T-cell (primary cell): Measurements from ENCODE around the gene USP5. TPM values are rescaled to one million over a fixed set of nuclear protein-coding genes. Genes with fewer than 3 reads are reported as not detected.
A peak's percentile ranks its signal among the peaks of the same experiment; 100 is the strongest.

ENCODE experiments used
- ATAC-seq, 4 experiments: fragments of 200-7000 bp in 3 of 4; fragments of 150-1000 bp in 1 of 4; cut with Tn5 transposase; replicated peaks in 1 of 4; 1 replicate in 3 of 4; 2 replicates in 1 of 4; pipeline ENCODE4 v1.10.0; 2021; ENCODE audit warnings: moderate library complexity in 3 of 4, mild to moderate bottlenecking in 2 of 4, moderate number of reproducible peaks in 1 of 4
- CTCF ChIA-PET, 2 donors: fragments of 300-600 bp; sonication (Branson Sonifier 250); formaldehyde crosslinking; loops; one replicate each; lab custom pipeline; 2022; ENCODE audit warnings: antibody characterized with exemption in 2 of 2; lab: Charles Lee
- POLR2A ChIA-PET, 2 donors: fragments of 300-600 bp; sonication (Branson Sonifier 250); formaldehyde crosslinking; loops; one replicate each; lab custom pipeline; 2022; ENCODE audit warnings: antibody characterized with exemption in 2 of 2; lab: Charles Lee
- DNase-seq, 35 experiments: peaks; one replicate each; pipeline versions ENCODE4 v3.0.0 to v3.0.0-alpha.2; 2013 to 2023
- H3K27ac ChIP-seq: one replicate; pipeline ENCODE4 v1.5.1; 2013; ENCODE audit warnings: low read length
- H3K27me3 ChIP-seq, 2 experiments: replicated peaks in 1 of 2; 1 replicate in 1 of 2; 2 replicates in 1 of 2; pipeline versions ENCODE4 v1.6.1 to v1.7.0; 2013; ENCODE audit warnings: low read length in 1 of 2, mixed read lengths in 1 of 2; ENCODE audit not compliant: control insufficient read depth in 2 of 2, insufficient read depth in 2 of 2; ENCODE audit errors: extremely low read depth in 1 of 2
- H3K36me3 ChIP-seq, 2 donors: 1 replicate in 1 of 2; 2 replicates in 1 of 2; pipeline versions ENCODE4 v1.6.1 to v1.7.0; 2013; ENCODE audit warnings: low read length in 1 of 2; ENCODE audit not compliant: control insufficient read depth in 2 of 2, insufficient read depth in 1 of 2; ENCODE audit errors: extremely low read depth in 1 of 2
- H3K4me1 ChIP-seq, 2 experiments: 1 replicate in 1 of 2; 2 replicates in 1 of 2; pipeline versions ENCODE4 v1.6.1 to v1.7.0; 2013; ENCODE audit warnings: low read length in 2 of 2, mixed read lengths in 1 of 2; ENCODE audit not compliant: insufficient read depth in 2 of 2, control insufficient read depth in 1 of 2; ENCODE audit errors: extremely low read depth in 1 of 2
- H3K4me3 ChIP-seq, 2 donors: 1 replicate in 1 of 2; 2 replicates in 1 of 2; pipeline versions ENCODE4 v1.5.1 to v1.7.0; 2013; ENCODE audit warnings: mild to moderate bottlenecking in 2 of 2, low read length in 1 of 2, moderate library complexity in 1 of 2; ENCODE audit not compliant: control insufficient read depth in 1 of 2; ENCODE audit errors: extremely low read depth in 1 of 2
- H3K9me3 ChIP-seq: 2 replicates; pipeline ENCODE4 v1.7.0; 2013
- H3K27ac Mint-ChIP-seq, 2 donors: one replicate each; pipeline ENCODE4 v1.8.0; 2020 to 2021; ENCODE audit warnings: mild to moderate bottlenecking in 2 of 2, mixed read lengths in 2 of 2
- H3K27me3 Mint-ChIP-seq, 2 donors: one replicate each; pipeline ENCODE4 v1.8.0; 2021 to 2022; ENCODE audit warnings: mixed read lengths in 2 of 2
- H3K36me3 Mint-ChIP-seq: one replicate; pipeline ENCODE4 v1.8.0; 2021; ENCODE audit warnings: mixed read lengths
- H3K4me1 Mint-ChIP-seq, 3 donors: one replicate each; pipeline ENCODE4 v1.8.0; 2020 to 2022; ENCODE audit warnings: mixed read lengths in 3 of 3, mild to moderate bottlenecking in 1 of 3
- H3K4me3 Mint-ChIP-seq, 3 donors: one replicate each; pipeline ENCODE4 v1.8.0; 2020 to 2022; ENCODE audit warnings: mild to moderate bottlenecking in 3 of 3, mixed read lengths in 3 of 3, moderate library complexity in 3 of 3
- H3K9me3 Mint-ChIP-seq, 3 donors: one replicate each; pipeline ENCODE4 v1.8.0; 2020 to 2022; ENCODE audit warnings: mixed read lengths in 3 of 3
- WGBS: methylation state at CpG from one replicate; pipeline ENCODE4 v1.1.5; 2013; ENCODE audit warnings: missing lambda C conversion rate; ENCODE audit not compliant: insufficient coverage; 5-methylcytosine and 5-hydroxymethylcytosine counted together
- total RNA-seq, 35 experiments: library from RNA in 6 of 35; stranded (reverse) in 6 of 35; fragments of 120-200 nt in 1 of 35; gene quantifications; one replicate each; pipeline versions ENCODE4 v1.2.1 to v1.2.4 and lab custom pipeline; 2013 to 2026

Gene USP5, protein sequence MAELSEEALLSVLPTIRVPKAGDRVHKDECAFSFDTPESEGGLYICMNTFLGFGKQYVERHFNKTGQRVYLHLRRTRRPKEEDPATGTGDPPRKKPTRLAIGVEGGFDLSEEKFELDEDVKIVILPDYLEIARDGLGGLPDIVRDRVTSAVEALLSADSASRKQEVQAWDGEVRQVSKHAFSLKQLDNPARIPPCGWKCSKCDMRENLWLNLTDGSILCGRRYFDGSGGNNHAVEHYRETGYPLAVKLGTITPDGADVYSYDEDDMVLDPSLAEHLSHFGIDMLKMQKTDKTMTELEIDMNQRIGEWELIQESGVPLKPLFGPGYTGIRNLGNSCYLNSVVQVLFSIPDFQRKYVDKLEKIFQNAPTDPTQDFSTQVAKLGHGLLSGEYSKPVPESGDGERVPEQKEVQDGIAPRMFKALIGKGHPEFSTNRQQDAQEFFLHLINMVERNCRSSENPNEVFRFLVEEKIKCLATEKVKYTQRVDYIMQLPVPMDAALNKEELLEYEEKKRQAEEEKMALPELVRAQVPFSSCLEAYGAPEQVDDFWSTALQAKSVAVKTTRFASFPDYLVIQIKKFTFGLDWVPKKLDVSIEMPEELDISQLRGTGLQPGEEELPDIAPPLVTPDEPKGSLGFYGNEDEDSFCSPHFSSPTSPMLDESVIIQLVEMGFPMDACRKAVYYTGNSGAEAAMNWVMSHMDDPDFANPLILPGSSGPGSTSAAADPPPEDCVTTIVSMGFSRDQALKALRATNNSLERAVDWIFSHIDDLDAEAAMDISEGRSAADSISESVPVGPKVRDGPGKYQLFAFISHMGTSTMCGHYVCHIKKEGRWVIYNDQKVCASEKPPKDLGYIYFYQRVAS
- 10 to 100 TPM; 64.2 to 95.8 (median 85.8) TPM for total RNA-seq
- 49.6 TPM for total RNA-seq (2013)
- total RNA-seq (lab: John Stamatoyannopoulos, UW) = 32.6 to 219 (median 76.5) reads per million in 29 experiments

DNA sequence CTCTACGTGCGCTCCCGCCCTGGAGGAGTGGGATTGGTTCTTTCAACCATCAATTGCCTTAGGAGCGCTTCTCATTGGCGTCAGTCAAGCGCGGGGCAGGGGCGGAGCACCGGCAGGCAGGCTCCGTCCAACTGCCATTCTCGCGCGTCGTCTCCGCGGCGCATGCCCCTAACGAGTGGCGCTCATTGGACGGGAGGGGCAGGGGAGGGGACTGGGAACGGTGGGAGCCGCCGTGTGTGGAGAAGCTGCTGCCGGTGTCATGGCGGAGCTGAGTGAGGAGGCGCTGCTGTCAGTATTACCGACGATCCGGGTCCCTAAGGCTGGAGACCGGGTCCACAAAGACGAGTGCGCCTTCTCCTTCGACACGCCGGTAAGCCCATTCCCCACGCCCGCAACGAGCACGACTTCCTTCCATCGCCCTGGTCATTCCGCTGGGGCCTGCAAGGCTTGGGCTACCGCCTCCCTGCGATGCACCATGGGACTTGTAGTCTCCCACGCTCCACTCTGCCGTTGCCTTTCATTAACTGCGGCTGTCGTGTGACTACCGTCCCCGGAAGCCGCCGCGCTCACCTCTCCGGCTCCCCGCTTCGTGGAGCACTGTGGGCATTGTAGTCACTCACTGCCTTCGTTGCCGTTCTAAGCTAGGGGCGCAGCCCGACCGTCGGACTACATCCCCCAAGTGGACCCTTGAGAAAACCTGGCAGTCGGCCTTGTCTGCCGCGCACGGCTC, at the start of gene USP5:
Gene USP5 (plus strand): TSS at position 230 of the 730 bp plus-strand sequence. CDS start 30 bp downstream, at position 260.
- under 1% methylated on average over 60 of the region's 65 CpGs for WGBS

DNA sequence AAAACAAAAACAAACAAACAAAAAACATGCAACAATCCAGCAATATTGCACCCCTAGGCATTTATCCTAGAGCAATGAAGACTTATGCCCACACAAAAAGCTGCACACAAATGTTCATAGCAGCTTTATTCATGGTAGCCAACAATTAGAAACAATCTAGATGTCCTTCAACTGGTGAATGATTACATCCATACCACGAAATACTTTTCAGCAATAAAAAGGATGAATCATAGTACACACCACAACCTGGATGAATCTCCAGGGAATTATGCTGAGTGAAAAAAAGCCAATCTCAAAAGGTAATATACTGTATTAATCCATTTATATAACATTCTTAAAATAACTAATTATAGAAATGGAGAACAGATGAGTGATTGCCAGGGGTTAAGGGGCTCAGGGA, 44.8 kb upstream of the USP5 start:
- H3K4me3 Mint-ChIP-seq = no peak overlapping the region
- ATAC-seq = no peak
- no peaks in the 10 kb centered on the region for H3K9me3 ChIP-seq
- ChIA-PET POLR2A (no interaction called here), CTCF (no interaction called here)
- H3K36me3 ChIP-seq = peaks cover 6 to 17% of the 10 kb centered on the region in 2 donors
- peaks cover 9% of the 10 kb centered on the region for H3K36me3 Mint-ChIP-seq
- no peak overlapping the region for H3K27ac Mint-ChIP-seq
- no peak overlapping the region for H3K4me3 ChIP-seq
- no peak for DNase-seq
- H3K27me3 ChIP-seq = no peaks in the 10 kb centered on the region
- H3K27me3 Mint-ChIP-seq = no peaks in the 10 kb centered on the region
- WGBS = no CpG with 5 or more reads among the region's 1 CpG
- H3K9me3 Mint-ChIP-seq = no peaks in the 10 kb centered on the region
- no peaks in the 10 kb centered on the region for H3K4me1 ChIP-seq
- H3K4me1 Mint-ChIP-seq = peaks cover 14 to 21% (median 16%) of the 10 kb centered on the region in 3 donors
- H3K27ac ChIP-seq = no peak overlapping the region

More for the DNA sequence above, at the start of gene USP5:
- Histone ChIP-seq H3K4me3 (peak within 1 kb of the TSS; percentile 69 to 97), H3K27me3 (no peaks in the 10 kb centered on the region), H3K9me3 (no peaks in the 10 kb centered on the region), H3K4me1 (peaks cover 20 to 34% of the 10 kb centered on the region in 2 experiments), H3K36me3 (peaks cover 7 to 23% of the 10 kb centered on the region in 2 donors), H3K27ac (peak within 1 kb of the TSS; percentile 94)
- Mint-ChIP-seq H3K4me1 (peaks cover 22 to 38% (median 33%) of the 10 kb centered on the region in 3 donors), H3K9me3 (no peaks in the 10 kb centered on the region), H3K4me3 (peak within 1 kb of the TSS; percentile 79 to 98 (median 94)), H3K27ac (peak within 1 kb of the TSS; percentile 98 to 99), H3K36me3 (peaks cover 9% of the 10 kb centered on the region), H3K27me3 (no peaks in the 10 kb centered on the region)
- POLR2A ChIA-PET = interaction anchor here (0.5 to 3.1 kb wide), 12 partner anchors 15 to 380 kb away, joined by 3 to 19 read pairs (median 4); partner anchors contain the start of genes C12orf57 (in 1 of the 2), ENO2 (in 1 of the 2), LPCAT3 (in 1 of the 2) and LRRC23 (in 1 of the 2)
- DNase-seq (peak; percentile 92 to 100 (median 99)), ATAC-seq (peak; percentile 78 to 81 (median 79))
- CTCF ChIA-PET = interaction anchor here (0.5 to 3.9 kb wide), 31 partner anchors 13 to 1374 kb away, joined by 3 to 58 read pairs (median 4); partner anchors contain the start of genes C12orf57 (in 1 of the 2), COPS7A (in 1 of the 2), LPCAT3 (in 1 of the 2) and MLF2 (in 1 of the 2)

DNA sequence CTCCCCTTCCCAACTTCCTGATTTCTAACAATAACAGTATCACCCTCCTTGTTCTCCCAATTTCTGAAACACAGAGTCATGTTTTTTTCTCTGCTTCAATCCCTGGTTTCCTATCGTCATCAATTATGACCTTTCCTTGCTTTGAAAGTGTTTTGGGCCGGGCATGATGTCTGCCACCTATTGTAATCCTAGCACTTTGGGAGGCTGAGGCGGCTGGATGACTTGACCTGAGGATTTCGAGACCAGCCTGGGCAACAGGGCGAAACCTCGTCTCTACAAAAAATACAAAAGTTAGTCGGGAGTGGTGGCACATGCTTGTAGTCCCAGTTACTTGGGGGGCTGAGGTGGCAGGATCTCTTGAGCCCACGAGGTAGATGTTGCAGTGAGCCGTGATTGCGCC, 42.9 kb upstream of the USP5 start:
- ATAC-seq (no peak), DNase-seq (no peak)
- no peak overlapping the region for H3K4me3 ChIP-seq
- Mint-ChIP-seq H3K4me1 (peaks cover 14 to 21% (median 16%) of the 10 kb centered on the region in 3 donors), H3K27ac (no peak overlapping the region), H3K36me3 (peaks cover 12% of the 10 kb centered on the region), H3K4me3 (no peak overlapping the region), H3K9me3 (no peaks in the 10 kb centered on the region), H3K27me3 (no peaks in the 10 kb centered on the region)
- peaks cover 6 to 9% of the 10 kb centered on the region in 2 donors for H3K36me3 ChIP-seq
- H3K4me1 ChIP-seq = no peaks in the 10 kb centered on the region
- ChIA-PET CTCF (interaction anchor here (0.7 to 1.2 kb wide), 6 partner anchors 12 to 64 kb away, joined by 3 to 5 read pairs (median 3); partner anchors contain the start of gene SPSB2 (in 1 of the 2)), POLR2A (interaction anchor here in 1 of 2 donors (0.5 kb wide), 1 partner anchor 10 kb away, joined by 6 read pairs; no protein-coding TSS in a partner anchor)
- H3K27me3 ChIP-seq = no peaks in the 10 kb centered on the region
- no peaks in the 10 kb centered on the region for H3K9me3 ChIP-seq
- H3K27ac ChIP-seq = no peak overlapping the region
- WGBS = 93% methylated on average over 9 of the region's 10 CpGs

DNA sequence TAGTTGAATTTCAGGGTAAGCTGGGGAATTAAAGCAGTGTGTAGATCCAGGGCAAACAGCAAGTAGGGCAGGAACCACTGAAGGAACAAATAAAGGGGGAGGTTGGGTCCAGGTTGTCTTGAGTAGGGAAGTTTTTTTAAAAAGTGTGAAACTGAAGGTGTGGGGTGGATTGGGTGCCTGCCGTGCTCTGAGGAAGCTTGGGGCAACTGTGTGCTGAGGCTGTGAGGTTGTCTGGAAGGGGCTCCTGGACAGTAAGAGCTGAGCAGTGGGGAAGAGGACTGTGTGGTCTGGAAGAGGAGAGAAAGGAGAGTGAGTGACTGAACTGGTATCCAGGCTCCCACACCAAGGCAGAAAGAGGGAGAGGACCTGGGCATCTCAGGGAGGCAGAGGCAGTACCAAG, 41.2 kb upstream of the USP5 start:
- Histone ChIP-seq H3K36me3 (peaks cover 16 to 25% of the 10 kb centered on the region in 2 donors), H3K9me3 (no peaks in the 10 kb centered on the region), H3K4me1 (no peaks in the 10 kb centered on the region), H3K4me3 (no peak overlapping the region), H3K27me3 (no peaks in the 10 kb centered on the region), H3K27ac (no peak overlapping the region)
- WGBS = 70% methylated on average over 1 of the region's 1 CpG
- POLR2A ChIA-PET = no interaction called here
- ATAC-seq = no peak
- CTCF ChIA-PET = interaction anchor here (0.6 to 0.8 kb wide), 6 partner anchors 12 to 369 kb away, joined by 3 to 8 read pairs (median 4); no protein-coding TSS in a partner anchor
- Mint-ChIP-seq H3K36me3 (peaks cover 9% of the 10 kb centered on the region), H3K4me3 (no peak overlapping the region), H3K27ac (peak overlapping the region; percentile 30 to 84), H3K9me3 (no peaks in the 10 kb centered on the region), H3K4me1 (peaks cover 12 to 18% (median 16%) of the 10 kb centered on the region in 3 donors), H3K27me3 (no peaks in the 10 kb centered on the region)
- DNase-seq = no peak

DNA sequence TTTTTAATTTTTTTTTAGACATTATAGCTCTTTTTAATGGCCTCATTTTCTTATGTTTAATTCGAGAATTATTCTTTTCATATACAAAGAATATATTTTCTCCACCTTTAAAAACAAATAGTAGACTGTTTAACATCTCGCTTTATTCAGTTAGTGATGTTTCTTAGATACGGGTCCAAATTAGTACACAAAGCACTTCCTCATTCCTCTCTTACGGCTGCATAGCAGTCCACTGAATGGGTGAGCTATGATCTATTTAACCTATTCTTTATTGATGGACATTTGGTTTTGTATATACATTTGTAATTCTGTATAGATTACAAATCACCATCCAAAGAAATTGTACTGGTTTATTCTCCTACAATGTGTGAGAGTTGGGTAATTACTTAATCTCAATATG, 38.6 kb upstream of the USP5 start:
- no peak overlapping the region for H3K4me3 ChIP-seq
- H3K4me3 Mint-ChIP-seq = no peak overlapping the region
- no peaks in the 10 kb centered on the region for H3K4me1 ChIP-seq
- H3K9me3 Mint-ChIP-seq = no peaks in the 10 kb centered on the region
- no CpG with 5 or more reads among the region's 4 CpGs for WGBS
- no peaks in the 10 kb centered on the region for H3K9me3 ChIP-seq
- peaks cover 16 to 44% of the 10 kb centered on the region in 2 donors for H3K36me3 ChIP-seq
- H3K27ac Mint-ChIP-seq = no peak overlapping the region
- DNase-seq = no peak
- no peaks in the 10 kb centered on the region for H3K27me3 ChIP-seq
- peaks cover 20% of the 10 kb centered on the region for H3K36me3 Mint-ChIP-seq
- peaks cover 12 to 23% (median 16%) of the 10 kb centered on the region in 3 donors for H3K4me1 Mint-ChIP-seq
- ChIA-PET POLR2A (interaction anchor here (0.5 to 0.7 kb wide), 6 partner anchors 8 to 260 kb away, joined by 3 to 8 read pairs (median 6); no protein-coding TSS in a partner anchor), CTCF (interaction anchor here (0.6 to 1.5 kb wide), 8 partner anchors 17 to 434 kb away, joined by 3 to 5 read pairs (median 4); no protein-coding TSS in a partner anchor)
- no peak overlapping the region for H3K27ac ChIP-seq
- ATAC-seq = no peak
- H3K27me3 Mint-ChIP-seq = no peaks in the 10 kb centered on the region
